Fibroblast of peridontal ligament (primary cell): ENCODE measurements around the gene POLR2E.
A peak's percentile ranks its signal among the peaks of the same experiment; 100 is the strongest.

Experiments used
- DNase-seq: peaks from one replicate; pipeline ENCODE4 v3.0.0-alpha.2; 2010; ENCODE audit errors: extremely low read depth

Gene POLR2E

GRCh38 chr19:1111641-1112267, 16.6 kb upstream of the POLR2E start:
- DNase-seq = no peak

- no peak for DNase-seq
Measured at GRCh38 chr19:1110809-1111640, 15.8 kb upstream of the POLR2E start.

DNA sequence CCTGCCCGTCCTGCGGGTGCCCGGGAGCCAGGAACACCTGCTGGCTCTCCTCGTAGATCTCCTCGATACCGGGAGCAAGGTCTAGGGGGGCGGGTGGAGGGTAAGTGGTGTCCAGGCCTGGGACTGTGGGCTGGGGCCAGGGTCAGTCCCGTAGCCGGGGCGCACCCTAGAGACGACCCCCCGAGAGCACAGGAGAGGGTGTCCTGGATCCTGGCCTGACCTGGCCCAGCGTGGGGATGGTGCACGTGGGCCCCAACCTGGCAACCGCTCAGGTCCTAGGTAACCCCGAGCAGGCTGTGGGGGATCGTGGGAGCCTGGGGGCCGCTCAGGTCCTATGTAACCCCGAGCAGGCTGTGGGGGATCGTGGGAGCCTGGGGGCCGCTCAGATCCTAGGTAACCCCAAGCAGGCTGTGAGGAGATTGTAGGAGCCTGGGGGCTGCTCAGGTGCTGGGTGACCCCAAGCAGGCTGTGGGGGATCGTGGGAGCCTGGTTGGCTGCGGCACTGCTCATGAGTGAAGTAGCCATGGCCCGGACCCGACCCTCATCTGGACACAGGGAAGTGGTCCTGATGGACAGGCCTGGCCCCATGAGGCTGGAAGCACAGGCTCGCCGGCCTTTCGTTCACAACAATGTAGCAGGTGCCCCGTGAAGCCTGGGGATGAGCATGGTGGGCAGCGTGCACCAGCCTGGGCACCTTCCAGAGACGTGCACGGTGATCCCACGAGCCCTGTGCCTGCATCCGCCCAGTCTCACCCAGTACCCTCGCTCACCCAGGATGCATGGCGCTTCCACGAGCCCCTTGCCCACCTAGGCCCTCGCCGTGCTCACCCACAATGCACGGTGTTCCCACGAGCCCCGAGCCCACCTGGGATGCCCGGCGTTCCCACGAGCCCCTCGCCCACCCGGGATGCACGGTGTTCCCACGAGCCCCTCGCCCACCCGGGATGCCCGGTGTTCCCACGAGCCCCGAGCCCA, 14.8 kb upstream of the POLR2E start:
- DNase-seq = no peak

- no peak for DNase-seq
Measured at GRCh38 chr19:1109032-1109551, 13.9 kb upstream of the POLR2E start.

- no peak for DNase-seq
Measured at GRCh38 chr19:1108291-1109031, 13.3 kb upstream of the POLR2E start.

GRCh38 chr19:1107661-1108261, 12.6 kb upstream of the POLR2E start:
- DNase-seq = no peak

- peak; percentile 42 for DNase-seq
Measured at GRCh38 chr19:1106841-1107660, 11.9 kb upstream of the POLR2E start.

DNA sequence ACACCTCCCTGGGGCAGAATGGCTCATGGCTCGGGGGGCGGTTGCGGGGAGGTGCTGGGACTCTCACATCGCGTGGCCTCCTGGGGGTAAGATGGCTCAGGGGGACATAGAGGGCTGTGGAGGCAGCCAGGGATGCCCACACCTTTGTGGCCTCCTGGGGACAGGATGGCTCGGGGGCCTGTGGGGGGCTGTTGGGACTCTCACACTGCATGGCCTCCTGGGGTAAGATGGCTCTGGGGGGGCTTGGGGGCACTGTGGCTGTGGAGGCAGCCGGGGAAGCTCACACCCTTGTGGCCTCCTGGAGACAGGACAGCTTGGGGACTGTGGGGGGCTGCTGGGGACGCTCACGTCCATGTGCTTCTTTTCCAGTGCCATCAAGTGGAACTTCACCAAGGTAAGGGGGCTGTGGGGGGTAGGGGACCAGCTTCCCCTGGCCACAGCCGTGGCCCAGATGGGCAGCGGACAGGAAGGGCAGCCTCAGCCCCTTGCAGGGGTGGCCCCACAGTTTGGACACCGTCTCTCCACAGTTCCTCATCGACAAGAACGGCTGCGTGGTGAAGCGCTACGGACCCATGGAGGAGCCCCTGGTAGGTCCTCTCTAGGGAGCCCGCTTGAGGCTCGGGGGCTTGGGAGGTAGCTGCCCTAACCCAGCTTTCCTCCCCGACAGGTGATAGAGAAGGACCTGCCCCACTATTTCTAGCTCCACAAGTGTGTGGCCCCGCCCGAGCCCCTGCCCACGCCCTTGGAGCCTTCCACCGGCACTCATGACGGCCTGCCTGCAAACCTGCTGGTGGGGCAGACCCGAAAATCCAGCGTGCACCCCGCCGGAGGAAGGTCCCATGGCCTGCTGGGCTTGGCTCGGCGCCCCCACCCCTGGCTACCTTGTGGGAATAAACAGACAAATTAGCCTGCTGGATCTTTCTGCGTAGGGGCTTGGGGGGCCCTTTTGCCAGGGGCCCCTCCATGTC, 11.0 kb upstream of the POLR2E start:
- DNase-seq = no peak

DNA sequence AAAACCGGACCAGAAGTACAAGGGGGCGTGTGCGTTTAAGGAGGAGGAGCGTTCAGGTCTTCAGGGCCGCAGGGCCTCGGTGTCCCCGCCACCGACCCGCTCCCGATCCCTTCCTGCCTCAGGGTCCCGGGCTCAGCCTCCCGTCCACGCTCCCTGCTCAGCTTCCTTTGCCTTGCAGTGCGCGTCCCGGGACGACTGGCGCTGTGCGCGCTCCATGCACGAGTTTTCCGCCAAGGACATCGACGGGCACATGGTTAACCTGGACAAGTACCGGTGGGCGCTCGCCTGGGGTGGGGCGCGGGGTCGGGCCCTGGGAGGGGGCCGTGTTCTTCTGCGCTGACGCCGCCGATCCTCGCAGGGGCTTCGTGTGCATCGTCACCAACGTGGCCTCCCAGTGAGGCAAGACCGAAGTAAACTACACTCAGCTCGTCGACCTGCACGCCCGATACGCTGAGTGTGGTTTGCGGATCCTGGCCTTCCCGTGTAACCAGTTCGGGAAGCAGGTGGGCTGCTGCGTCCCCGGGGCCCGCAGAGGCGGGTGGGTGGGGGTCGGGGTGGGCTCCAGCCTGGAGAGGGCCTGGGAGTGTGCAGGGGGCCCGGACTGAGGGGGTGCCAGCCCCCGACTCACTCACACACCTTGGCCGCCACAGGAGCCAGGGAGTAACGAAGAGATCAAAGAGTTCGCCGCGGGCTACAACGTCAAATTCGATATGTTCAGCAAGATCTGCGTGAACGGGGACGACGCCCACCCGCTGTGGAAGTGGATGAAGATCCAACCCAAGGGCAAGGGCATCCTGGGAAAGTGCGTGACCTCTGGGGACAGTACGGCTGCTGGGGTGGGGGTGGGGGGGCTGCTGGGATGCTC, 10.1 kb upstream of the POLR2E start:
- peak; percentile 33 for DNase-seq

DNA sequence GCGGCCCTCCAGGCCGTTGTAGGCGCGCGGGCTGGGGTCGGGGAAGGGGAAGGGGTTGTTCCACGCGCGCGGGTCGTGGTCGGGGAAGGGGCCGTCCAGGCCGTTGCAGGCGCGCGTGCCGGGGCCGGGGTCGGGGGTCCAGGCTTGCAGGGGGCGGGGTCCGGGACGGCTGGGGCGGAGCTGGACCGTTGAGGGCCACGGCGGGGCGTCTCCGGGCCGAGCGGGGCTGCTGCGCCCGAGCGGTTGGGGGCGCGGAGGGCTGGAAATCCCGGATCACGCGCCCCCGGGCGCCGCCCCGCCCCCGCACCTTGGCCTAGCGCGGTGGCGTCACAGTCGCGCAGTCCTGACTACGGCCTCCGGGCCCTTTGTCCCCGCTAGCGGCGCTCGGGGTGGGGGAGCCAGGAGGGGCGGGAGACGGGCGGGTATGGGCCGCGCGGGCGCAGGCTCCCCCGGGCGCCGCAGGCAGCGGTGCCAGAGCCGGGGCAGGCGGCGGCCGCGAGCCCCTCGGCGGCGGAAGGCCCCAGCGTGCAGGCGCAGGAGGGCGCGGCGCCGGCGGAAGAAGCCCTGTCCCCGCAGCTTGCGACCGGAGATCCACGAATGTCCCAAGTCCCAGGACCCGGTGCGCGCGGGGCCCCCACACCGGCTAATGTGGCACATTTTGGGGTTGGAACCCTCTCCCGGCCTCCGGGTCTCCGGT, 9.3 kb upstream of the POLR2E start:
- DNase-seq = peak; percentile 50

- DNase-seq = peak; percentile 99
Measured at GRCh38 chr19:1103708-1104310, 8.6 kb upstream of the POLR2E start, which contains the start of gene GPX4. Gene GPX4, plus strand, starts transcription at chr19:1103994. Its CDS starts 50 bp downstream, at chr19:1104044.

DNA sequence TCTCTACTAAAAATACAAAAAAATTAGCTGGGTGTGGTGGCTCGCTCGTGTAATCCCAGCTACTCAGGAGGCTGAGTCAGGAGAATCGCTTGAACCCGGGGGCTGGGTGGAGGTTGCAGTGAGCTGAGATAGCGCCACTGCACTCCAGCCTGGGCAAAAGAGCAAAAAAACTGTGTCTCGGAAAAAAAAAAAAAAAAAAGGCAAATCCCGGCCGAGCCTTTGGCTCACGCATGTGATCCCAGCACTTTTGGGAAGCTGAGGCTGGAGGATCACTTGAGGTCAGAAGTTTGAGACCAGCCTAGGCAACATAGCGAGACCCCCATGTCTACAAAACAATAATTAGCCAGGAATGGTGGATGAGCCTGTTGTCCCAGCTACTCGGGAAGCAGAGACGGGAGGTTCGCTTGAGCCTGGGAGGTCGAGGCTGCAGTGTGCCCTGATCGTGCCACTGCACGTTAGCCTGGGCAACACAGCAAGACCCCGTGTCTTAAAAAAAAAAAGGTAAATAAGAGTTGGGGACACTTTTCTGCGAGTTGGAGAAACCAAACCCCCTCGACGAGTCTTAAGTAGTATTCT, 8.0 kb upstream of the POLR2E start:
- DNase-seq = peak; percentile 28

- peak; percentile 99 for DNase-seq
Measured at GRCh38 chr19:1102407-1103131, 7.4 kb upstream of the POLR2E start.

GRCh38 chr19:1101337-1101698, 6.1 kb upstream of the POLR2E start:
- DNase-seq = no peak

- DNase-seq = no peak
Measured at GRCh38 chr19:1098177-1099051, 3.2 kb upstream of the POLR2E start.
